EL (cell line): ENCODE results near the gene NKAIN2.
"Not testable (repeated sequence)": the region's sequence is repeated elsewhere in the genome, so short reads cannot be mapped to it uniquely, and the experiment has no call there.

Source experiments
- DNase-seq: peaks from one replicate; pipeline ENCODE4 v3.0.0-alpha.2; 2016

Gene NKAIN2

GRCh38 chr6:124655866-124656265 is 852.2 kb downstream of the NKAIN2 start:
- no peak for DNase-seq

DNA sequence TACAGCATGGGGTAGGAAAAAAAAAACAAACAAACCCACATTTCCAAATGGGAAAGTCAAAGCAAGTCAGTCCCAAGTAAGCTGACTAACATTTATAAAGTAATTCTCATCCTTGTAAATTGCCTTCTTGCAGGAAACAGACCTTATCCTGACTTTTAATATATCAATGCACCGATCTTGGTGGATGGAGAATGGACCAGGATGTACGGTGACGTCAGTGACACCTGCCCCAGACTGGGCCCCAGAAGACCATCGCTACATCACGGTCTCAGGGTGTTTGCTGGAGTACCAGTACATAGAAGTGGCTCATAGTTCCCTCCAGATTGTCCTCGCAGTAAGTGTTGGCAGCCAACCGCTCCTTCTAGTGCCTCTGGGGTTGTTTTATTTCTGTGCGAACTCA is 854.4 kb downstream of the NKAIN2 start:
- DNase-seq: no peak

GRCh38 chr6:124659427-124659826 is 855.8 kb downstream of the NKAIN2 start:
- DNase-seq: no peak

- no peak for DNase-seq
Observed at GRCh38 chr6:124660185-124660584, 856.5 kb downstream of the NKAIN2 start.

GRCh38 chr6:124661097-124661661 is 857.5 kb downstream of the NKAIN2 start:
- no peak for DNase-seq

- DNase-seq: no peak
Observed at GRCh38 chr6:124668028-124668427, 864.4 kb downstream of the NKAIN2 start.

DNA sequence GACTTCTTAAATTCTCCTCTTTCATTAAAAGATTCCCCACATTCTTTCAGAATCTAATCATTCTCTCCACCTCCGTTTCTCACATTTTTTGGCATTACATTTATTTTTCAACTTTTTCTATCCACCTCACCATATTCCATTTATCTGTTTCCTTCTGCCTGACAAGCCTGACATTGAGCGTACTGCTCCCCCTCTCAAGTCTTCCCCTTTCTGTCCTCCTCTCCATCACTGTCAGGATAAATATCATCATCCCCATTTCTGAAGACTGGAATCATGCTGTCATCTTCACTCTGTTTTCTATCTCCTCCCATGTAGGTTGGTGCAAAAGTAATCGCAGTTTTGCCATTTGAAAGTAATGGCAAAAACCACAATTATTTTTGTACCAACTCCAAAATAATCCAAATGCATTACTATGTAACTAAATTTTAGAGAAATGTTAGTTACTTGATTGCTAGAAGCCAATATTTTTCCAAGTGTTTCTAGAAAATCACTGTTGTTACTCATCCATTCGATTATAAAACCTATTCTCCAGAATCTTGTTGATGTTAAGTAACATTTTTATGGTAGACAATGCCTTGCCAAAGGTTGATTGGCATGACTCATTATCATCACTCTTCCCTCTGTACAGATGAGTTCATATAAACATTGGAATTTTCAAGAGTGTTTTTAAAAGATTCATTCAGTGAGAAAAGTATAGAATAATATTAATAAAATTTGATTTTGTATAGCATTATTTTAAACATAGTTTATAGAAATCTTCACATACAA is 866.2 kb downstream of the NKAIN2 start:
- peak; percentile 14 for DNase-seq

DNA sequence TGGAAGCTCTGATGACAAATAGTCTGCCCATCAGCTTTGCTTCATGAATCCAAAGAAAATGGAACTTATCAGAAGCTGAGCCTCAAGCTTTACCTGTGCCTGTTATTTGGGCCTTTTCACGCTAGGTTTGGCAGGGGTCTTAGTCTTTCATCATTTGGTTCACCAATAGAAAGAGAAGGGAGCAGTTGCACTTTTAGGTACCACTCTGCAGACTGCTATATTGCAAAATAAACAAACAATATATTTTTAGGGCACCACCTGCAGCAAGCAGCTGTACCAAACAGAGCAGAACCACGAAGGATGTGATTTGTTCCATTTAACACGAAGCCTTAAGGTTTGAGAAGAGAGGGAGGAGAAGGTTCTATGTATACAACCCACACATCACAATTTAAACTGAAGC is 867.1 kb downstream of the NKAIN2 start:
- no peak for DNase-seq

GRCh38 chr6:124671324-124671723 is 867.7 kb downstream of the NKAIN2 start:
- DNase-seq: no peak

GRCh38 chr6:124674042-124674441 is 870.4 kb downstream of the NKAIN2 start:
- DNase-seq: no peak

DNA sequence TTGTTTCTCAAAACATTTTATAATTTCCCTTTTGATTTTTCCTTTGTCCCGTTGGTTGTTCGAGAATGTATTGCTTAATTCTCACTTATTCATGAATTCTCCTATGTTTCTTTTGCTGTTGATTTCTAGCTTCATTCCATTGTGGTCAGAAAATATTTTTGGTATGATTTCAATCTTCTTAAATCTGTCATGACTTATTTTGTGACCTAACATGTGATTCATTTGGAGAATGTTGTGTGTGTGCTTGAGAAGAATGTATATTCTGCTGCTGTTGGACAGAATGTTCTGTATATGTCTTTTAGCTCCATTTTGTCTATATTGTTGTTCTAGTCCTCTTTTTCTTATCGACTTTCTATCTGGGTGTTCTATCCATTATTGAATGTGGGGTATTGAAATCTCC is 872.4 kb downstream of the NKAIN2 start:
- peak; percentile 72 for DNase-seq

DNA sequence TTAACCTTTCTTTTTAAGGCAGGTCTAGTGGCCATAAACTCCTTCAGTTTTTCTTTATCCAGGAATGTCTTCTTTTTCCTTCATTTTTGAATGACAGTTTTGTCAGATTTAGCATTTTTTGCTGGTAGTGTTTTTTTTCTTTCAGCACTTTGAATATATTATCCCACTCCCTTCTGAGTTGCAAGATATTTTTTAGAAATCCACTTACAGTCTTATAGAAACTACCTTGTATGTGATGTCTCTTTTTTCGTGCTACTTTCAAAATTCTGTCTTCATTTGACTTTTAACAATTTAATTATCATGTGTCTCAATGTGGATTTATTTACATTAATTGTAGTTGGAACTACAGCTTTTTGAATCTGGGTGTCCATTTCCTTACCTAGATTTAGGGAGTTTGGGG is 874.2 kb downstream of the NKAIN2 start:
- no peak for DNase-seq

DNA sequence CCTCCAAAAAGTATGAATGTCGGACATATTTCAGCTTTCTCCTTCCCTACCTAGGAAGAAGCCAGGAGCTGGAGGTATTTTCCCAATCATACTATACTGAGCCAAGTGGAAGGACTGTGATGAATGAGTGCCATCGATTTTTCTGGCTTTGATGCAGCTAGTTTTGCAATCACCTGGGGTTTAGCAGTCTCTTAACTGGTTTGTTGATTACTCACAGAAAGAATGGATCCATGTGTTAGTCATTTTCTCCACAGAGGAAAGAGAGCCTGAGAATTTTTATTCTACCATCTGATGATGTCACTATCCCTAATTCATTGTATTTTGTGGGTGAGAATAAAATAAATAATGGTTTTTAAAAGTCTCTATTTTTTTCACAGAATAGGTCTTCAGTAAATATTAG is 875.7 kb downstream of the NKAIN2 start:
- DNase-seq: peak; percentile 46

DNA sequence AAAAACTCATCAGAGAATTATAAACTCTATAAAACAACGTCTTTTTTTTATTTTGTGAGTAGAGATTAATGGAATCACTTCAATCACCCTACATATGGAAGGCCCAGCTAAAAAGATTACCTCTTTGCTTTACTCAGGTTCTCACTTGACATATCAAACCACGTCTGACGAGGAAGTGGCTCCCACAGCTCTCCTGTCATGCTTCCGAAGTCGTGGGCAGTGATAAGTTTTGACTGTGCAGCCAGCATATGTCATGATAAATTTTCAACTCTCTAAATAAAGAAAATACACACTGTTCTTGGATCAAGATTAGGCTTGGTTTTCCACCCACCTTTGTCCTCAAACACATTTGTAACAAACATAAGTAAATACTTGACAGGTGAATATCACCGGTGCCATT is 879.1 kb downstream of the NKAIN2 start:
- DNase-seq: no peak

DNA sequence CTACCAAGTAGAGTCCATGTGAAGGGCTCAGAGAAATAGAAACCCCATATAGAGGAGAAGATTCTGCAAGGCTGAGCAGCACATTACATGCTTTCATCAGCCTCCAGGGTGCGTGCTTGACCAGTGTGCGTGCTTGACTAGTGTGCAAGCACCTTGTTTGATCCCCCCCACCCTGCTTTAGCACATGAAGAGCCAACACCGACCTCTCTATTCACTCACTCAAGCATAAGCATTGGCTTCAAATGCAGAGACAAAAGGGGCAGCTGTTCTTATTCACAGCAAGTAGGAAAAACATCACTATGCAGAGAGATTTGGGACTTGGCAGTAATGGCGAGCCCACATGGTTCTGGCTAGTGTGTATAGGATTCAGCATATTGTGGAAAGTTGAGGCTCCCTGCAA is 879.8 kb downstream of the NKAIN2 start:
- no peak for DNase-seq

DNA sequence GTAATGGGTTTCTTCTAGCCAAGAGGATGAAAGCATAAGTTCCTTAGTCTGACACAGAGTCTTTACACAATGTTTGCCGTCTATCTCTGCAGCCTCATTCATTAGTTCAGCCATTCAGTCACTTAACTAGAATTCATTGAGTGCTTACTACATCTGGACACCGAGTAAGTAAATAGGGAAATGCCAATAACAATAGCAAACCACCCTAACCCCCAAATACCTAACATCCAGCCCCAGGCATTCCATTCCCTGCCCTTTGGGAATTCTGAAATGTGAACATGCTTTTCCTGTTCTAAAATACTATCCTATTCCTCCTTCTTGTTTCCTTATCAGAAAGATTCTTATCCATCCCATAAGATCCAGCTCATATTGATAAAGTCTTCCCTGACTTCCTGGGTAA is 881.0 kb downstream of the NKAIN2 start:
- peak; percentile 10 for DNase-seq

- DNase-seq: no peak
Observed at GRCh38 chr6:124688369-124688768, 884.7 kb downstream of the NKAIN2 start.

DNA sequence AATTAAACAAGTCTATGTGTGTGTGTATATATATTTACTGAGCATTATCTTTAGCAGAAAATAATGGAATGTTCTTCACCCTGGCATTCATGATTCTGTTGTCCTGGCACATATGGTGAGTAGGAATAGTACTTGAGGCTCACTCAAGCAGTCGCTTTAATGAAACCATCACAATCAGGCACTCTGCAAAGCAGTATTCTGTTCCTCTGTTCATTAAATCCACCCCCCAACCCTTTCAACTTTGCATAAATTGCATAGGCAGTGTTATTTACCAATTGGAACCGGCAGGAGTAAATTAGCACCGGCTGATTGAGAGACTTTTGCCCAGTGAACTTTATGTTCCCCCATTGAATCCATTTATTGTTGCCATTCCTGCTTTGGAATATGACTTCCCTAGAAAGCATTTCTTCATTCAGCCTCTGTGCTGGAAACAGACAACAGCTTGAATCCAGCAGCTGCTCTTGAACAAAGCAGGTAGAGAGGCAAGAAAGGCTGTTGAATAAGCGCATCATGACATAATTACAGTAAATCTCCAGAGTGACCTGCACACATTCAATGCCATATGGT is 890.6 kb downstream of the NKAIN2 start:
- DNase-seq: no peak

DNA sequence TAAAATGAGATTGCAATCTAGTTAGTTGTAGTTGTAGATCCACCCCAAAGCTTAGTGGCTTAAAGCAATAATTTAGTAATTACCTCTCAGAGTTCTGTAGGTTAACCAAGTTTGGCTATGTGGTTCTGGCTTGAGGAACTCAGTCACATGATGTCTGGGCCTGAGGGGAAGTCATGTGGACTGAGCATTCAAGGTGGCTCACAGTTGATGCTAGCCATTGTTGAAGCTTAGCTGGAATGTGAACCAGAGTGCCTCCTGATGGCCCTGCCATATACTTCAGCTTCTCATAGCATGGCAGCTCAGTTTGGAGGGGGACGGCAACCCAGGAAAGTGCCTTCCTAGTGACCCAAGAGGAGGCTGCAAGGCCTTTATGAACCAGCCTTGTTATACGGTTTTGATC is 895.4 kb downstream of the NKAIN2 start:
- no peak for DNase-seq

GRCh38 chr6:124703541-124703940 is 899.9 kb downstream of the NKAIN2 start:
- DNase-seq: no peak

- DNase-seq: not testable (repeated sequence)
Observed at GRCh38 chr6:124712532-124712931, 908.9 kb downstream of the NKAIN2 start.

DNA sequence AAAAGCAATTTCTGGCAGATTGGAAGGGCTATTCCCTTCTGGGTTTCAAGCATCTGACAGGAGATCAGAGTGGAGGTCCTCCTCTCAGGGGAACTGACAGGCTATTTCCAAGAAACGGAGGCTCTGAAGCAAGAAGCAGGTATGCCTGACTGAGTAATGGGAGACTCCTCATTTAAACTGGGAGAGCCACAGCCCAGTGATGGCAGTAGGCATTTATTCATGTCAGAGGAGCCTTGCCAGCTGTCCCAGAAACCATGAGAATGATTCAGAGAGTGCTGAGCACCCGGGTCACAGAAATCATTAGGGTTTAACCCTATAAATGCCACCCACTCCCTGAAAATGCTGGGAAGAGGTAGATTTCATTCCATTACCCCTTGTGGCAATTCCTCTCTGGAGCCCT is 911.1 kb downstream of the NKAIN2 start:
- DNase-seq: no peak

DNA sequence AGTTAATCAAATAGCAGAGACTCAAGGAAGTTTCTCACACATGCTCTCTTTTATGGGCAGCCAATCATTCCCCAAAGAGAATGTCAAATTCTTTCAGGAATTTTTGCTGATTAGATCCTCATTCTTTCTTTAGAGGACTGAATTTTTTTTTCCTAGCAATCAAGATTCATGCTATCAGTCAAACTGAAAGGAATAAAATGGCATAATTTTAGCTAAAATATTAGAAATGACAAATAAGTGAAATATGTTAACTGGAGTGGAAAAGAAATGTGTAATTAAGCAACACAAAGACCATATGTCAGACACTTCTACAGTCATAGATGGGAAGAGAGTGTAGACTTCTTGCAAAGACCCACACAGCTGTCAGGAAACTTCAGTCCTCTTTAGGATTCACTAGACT is 916.2 kb downstream of the NKAIN2 start:
- no peak for DNase-seq

DNA sequence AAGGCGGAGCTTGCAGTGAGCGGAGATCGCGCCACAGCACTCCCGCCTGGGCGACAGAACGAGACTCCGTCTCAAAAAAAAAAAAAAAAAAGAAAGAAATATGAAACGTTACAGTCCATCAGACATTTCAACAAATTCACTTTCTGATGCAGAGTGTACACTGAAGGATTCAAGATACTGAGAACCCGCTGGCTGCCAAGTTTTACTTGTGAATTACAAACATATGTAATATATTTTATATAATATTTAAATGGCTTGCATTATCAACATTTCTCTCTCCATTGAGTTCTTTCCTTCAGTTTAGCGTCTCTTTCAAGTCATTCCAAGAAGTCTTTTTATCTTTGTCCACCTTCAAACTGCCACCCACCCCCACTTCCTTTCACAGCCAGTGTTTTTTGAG is 917.7 kb downstream of the NKAIN2 start:
- no peak for DNase-seq
